GM21723 (cell line): ENCODE data around the gene KCTD2.
A peak's percentile ranks its signal among the peaks of the same experiment; 100 is the strongest.
"Not testable (repeated sequence)": the region's sequence is repeated elsewhere in the genome, so short reads cannot be mapped to it uniquely, and the experiment has no call there.

Experiments
- ATAC-seq: cut with Tn5 transposase; IDR thresholded peaks from one replicate; pipeline ENCODE4 v1.9.1; 2021; ENCODE audit warnings: mild to moderate bottlenecking, moderate library complexity; ENCODE audit not compliant: unreplicated experiment

KCTD2 gene

GRCh38 chr17:75046407-75047289 is at the start of gene KCTD2, which contains the start of gene ATP5PD:
Gene KCTD2 (plus strand): TSS chr17:75047225. CDS start chr17:75047251, 26 bp downstream.
Gene ATP5PD (minus strand): TSS chr17:75046969. CDS start chr17:75042650, 4,319 bp downstream.
- peak; percentile 94 for ATAC-seq

GRCh38 chr17:74998783-74999182 is 48.2 kb upstream of the KCTD2 start:
- ATAC-seq = no peak

GRCh38 chr17:74999523-74999922 is 47.5 kb upstream of the KCTD2 start:
- no peak for ATAC-seq

GRCh38 chr17:75001915-75002843 is 44.8 kb upstream of the KCTD2 start:
- ATAC-seq = no peak

GRCh38 chr17:75003070-75003956 is 43.7 kb upstream of the KCTD2 start:
- no peak for ATAC-seq

- ATAC-seq = no peak
Observed at GRCh38 chr17:75003957-75004355, 43.1 kb upstream of the KCTD2 start.

- ATAC-seq = no peak
Observed at GRCh38 chr17:75004371-75004770, 42.7 kb upstream of the KCTD2 start.

GRCh38 chr17:75005291-75005690 is 41.7 kb upstream of the KCTD2 start:
- no peak for ATAC-seq

- not testable (repeated sequence) for ATAC-seq
Observed at GRCh38 chr17:75006084-75006483, 40.9 kb upstream of the KCTD2 start.

GRCh38 chr17:75006653-75007052 is 40.4 kb upstream of the KCTD2 start:
- no peak for ATAC-seq

- ATAC-seq = no peak
Observed at GRCh38 chr17:75008373-75008772, 38.7 kb upstream of the KCTD2 start.

GRCh38 chr17:75009139-75009724 is 37.8 kb upstream of the KCTD2 start:
- ATAC-seq = no peak

- ATAC-seq = no peak
Observed at GRCh38 chr17:75010683-75011400, 36.2 kb upstream of the KCTD2 start.

- ATAC-seq = no peak
Observed at GRCh38 chr17:75011401-75012095, 35.5 kb upstream of the KCTD2 start.

- no peak for ATAC-seq
Observed at GRCh38 chr17:75012096-75012345, 35.0 kb upstream of the KCTD2 start.

GRCh38 chr17:75012346-75013091 is 34.5 kb upstream of the KCTD2 start, which contains the start of gene MRPL58:
Gene MRPL58 (plus strand): TSS chr17:75012670. CDS start chr17:75012687, 17 bp downstream.
- peak; percentile 81 for ATAC-seq

- no peak for ATAC-seq
Observed at GRCh38 chr17:75013092-75013559, 33.9 kb upstream of the KCTD2 start.

GRCh38 chr17:75019146-75019545 is 27.9 kb upstream of the KCTD2 start:
- ATAC-seq = no peak
